ENCODE results near the gene PLPPR5. TPM values are rescaled to one million over a fixed set of nuclear protein-coding genes. Genes with fewer than 3 reads are reported as not detected.

PLPPR5 gene
- total and polyA plus RNA-seq, 2 of the 4 experiments (the other 2 are of a cell fraction): under 0.01 to 0.05 TPM

DNA sequence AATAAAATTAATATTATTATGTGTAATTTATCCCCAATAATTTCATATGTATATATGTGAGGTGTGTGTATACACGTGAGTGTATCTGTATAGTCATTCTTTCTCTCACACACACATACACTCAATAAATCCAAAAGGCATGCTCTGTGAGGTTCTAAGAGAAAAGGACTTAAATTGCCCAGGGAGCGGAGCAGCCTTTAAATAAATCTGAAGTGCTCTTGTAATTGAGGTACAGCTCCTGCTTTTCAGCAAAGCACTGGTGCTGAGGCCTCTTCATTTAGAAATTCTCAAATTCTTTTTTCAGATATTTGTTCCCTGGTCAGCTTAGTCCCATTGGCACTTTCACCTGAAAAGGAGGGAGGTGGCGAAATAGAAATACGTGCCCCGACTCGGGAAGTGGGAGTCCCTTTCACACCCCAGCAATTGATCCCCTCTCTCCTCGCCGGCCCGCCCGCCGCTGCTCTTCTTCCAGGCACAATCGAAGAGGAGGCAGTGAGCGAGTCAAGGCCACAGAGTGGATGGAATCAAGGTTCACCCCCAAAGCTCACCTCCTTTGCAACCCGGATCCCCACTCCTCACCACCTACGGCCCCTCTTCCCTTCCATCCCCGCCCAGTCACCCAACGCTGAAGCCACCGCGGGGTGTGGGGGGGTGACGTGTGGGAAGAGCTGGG lies 944 bp downstream of the PLPPR5 start:
- H3K23ac ChIP-seq (ENCODE audit: low read depth, low read length): no peak overlapping the region
- no peak overlapping the region for H3K9ac ChIP-seq (ENCODE audit: low read depth, low read length)
- no peak overlapping the region for H3K56ac ChIP-seq (ENCODE audit: extremely low read depth, insufficient read depth, low read length)
- H3K18ac ChIP-seq (ENCODE audit: low read depth, low read length): no peak overlapping the region
- H3K79me1 ChIP-seq (ENCODE audit: low read depth in 1 of 2, low read length in 2 of 2): no peaks in the 10 kb centered on the region
- TF ChIP-seq POLR2A (IDR thresholded peaks at IDR 0.05; ENCODE audit: low read depth, low read length) (no peak), BHLHE40 (IDR thresholded peaks at IDR 0.05; ENCODE audit: low read depth, low read length) (no peak), CHD1 (IDR thresholded peaks at IDR 0.05; ENCODE audit: low read depth, low read length) (no peak), NFE2L2 (IDR thresholded peaks at IDR 0.05; ENCODE audit: low read depth, low read length) (no peak), SMC3 (IDR thresholded peaks at IDR 0.05; ENCODE audit: low read depth, low read length) (no peak), RFX5 (IDR thresholded peaks at IDR 0.05; ENCODE audit: low read depth, low read length) (no peak), CEBPB (IDR thresholded peaks at IDR 0.05; ENCODE audit: low read depth, low read length) (no peak), FOS (IDR thresholded peaks at IDR 0.05; ENCODE audit: low read depth, low read length) (no peak), MXI1 (IDR thresholded peaks at IDR 0.05; ENCODE audit: borderline replicate concordance, low read depth, low read length) (no peak), MAFK (IDR thresholded peaks at IDR 0.05; ENCODE audit: low read depth, low read length) (no peak), RAD21 (IDR thresholded peaks at IDR 0.05; ENCODE audit: low read length) (no peak), MAZ (IDR thresholded peaks at IDR 0.05; ENCODE audit: borderline replicate concordance, low read depth, low read length) (no peak), RCOR1 (IDR thresholded peaks at IDR 0.05; ENCODE audit: insufficient replicate concordance, low read length) (no peak)
- TF ChIP-seq, protein P1, sequence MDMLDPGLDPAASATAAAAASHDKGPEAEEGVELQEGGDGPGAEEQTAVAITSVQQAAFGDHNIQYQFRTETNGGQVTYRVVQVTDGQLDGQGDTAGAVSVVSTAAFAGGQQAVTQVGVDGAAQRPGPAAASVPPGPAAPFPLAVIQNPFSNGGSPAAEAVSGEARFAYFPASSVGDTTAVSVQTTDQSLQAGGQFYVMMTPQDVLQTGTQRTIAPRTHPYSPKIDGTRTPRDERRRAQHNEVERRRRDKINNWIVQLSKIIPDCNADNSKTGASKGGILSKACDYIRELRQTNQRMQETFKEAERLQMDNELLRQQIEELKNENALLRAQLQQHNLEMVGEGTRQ (IDR thresholded peaks at IDR 0.05; ENCODE audit: low read depth, low read length): no peak
- TF ChIP-seq, protein P2, sequence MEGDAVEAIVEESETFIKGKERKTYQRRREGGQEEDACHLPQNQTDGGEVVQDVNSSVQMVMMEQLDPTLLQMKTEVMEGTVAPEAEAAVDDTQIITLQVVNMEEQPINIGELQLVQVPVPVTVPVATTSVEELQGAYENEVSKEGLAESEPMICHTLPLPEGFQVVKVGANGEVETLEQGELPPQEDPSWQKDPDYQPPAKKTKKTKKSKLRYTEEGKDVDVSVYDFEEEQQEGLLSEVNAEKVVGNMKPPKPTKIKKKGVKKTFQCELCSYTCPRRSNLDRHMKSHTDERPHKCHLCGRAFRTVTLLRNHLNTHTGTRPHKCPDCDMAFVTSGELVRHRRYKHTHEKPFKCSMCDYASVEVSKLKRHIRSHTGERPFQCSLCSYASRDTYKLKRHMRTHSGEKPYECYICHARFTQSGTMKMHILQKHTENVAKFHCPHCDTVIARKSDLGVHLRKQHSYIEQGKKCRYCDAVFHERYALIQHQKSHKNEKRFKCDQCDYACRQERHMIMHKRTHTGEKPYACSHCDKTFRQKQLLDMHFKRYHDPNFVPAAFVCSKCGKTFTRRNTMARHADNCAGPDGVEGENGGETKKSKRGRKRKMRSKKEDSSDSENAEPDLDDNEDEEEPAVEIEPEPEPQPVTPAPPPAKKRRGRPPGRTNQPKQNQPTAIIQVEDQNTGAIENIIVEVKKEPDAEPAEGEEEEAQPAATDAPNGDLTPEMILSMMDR (conservative IDR thresholded peaks at IDR 0.05; ENCODE audit: low read depth, low read length): no peak
- TF ChIP-seq, protein P3, sequence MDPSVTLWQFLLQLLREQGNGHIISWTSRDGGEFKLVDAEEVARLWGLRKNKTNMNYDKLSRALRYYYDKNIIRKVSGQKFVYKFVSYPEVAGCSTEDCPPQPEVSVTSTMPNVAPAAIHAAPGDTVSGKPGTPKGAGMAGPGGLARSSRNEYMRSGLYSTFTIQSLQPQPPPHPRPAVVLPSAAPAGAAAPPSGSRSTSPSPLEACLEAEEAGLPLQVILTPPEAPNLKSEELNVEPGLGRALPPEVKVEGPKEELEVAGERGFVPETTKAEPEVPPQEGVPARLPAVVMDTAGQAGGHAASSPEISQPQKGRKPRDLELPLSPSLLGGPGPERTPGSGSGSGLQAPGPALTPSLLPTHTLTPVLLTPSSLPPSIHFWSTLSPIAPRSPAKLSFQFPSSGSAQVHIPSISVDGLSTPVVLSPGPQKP (IDR thresholded peaks at IDR 0.05; ENCODE audit: borderline replicate concordance, low read depth, low read length): no peak
- in situ Hi-C loops (cut with MboI; ENCODE audit: low sequenced_read_pairs): no loop called here
- no peak overlapping the region; the same call in 1 of the 2 replicates for H3K4me2 ChIP-seq (ENCODE audit: low read depth, low read length)
- H3K36me3 ChIP-seq (ENCODE audit: control insufficient read depth, insufficient read depth, low read length): no peaks in the 10 kb centered on the region
- no peaks in the 10 kb centered on the region for H3K9me1 ChIP-seq (ENCODE audit: insufficient read depth, low read length)
- no peaks in the 10 kb centered on the region for H4K20me1 ChIP-seq (ENCODE audit: insufficient read depth, low read length)
- H2AFZ ChIP-seq (replicated peaks; ENCODE audit: low read length, poor library complexity): peak overlapping the region; percentile 90
- BruUV-seq (replicated peaks): no TSS peak
- peaks cover 37% of the 10 kb centered on the region for H3K27me3 ChIP-seq (ENCODE audit: control insufficient read depth, insufficient read depth, low read length)
- DNase-seq: no peak
- 89% methylated on average over 1 of the region's 20 CpGs; no CpG with 5 or more reads in 1 of the 2 experiments for WGBS, 2 experiments (ENCODE audit: extremely low coverage in 2 of 2, insufficient read length in 1 of 2)
- no peak overlapping the region for H4K5ac ChIP-seq (ENCODE audit: low read depth, low read length)
- ChIA-PET POLR2A (ENCODE audit: unreplicated experiment) (no interaction called here), CTCF (no interaction called here)
- no peak overlapping the region for H2BK20ac ChIP-seq (ENCODE audit: low read depth, low read length)
- H3K14ac ChIP-seq (replicated peaks; ENCODE audit: low read depth, low read length): no peak overlapping the region
- no peak overlapping the region for H4K8ac ChIP-seq (ENCODE audit: low read depth in 2 of 2, low read length in 2 of 2)
- no peak overlapping the region for H3K4me3 ChIP-seq (ENCODE audit: insufficient read depth, low read depth, low read length)
- no peak overlapping the region for H3K27ac ChIP-seq (ENCODE audit: insufficient read depth, low read length)
- H2AK9ac ChIP-seq (replicated peaks; ENCODE audit: low read depth, low read length, poor library complexity): peak overlapping the region; percentile 46
- H3K4me1 ChIP-seq (ENCODE audit: control insufficient read depth, insufficient read depth, low read length): no peaks in the 10 kb centered on the region; the same call in 1 of the 2 replicates
- ATAC-seq (ENCODE audit: low read depth): no peak
- no peak overlapping the region for H2BK15ac ChIP-seq (ENCODE audit: low read depth, low read length)
- H3K4ac ChIP-seq (ENCODE audit: low read depth, low read length): no peak overlapping the region
- no peaks in the 10 kb centered on the region for H3K9me3 ChIP-seq (ENCODE audit: control insufficient read depth, insufficient read depth, low read length)
- dilution Hi-C loops (cut with HindIII; ENCODE audit: low sequenced_read_pairs, unreplicated experiment): no loop called here
- intact Hi-C loops (cut with micrococcal nuclease): loop anchor here (10.0 kb wide), 1 partner anchor 209 kb away; no protein-coding TSS in a partner anchor
- H2BK120ac ChIP-seq (ENCODE audit: low read depth, low read length): no peak overlapping the region
- no peak overlapping the region for H2AK5ac ChIP-seq (ENCODE audit: low read depth, low read length)
- no peak overlapping the region for H4K91ac ChIP-seq (ENCODE audit: insufficient read depth, low read depth, low read length)
- H2BK5ac ChIP-seq (ENCODE audit: low read depth, low read length, poor library complexity, severe bottlenecking): no peak overlapping the region
